Naive B cell (primary cell): ENCODE measurements around the gene FBXO38. TPM values are rescaled to one million over a fixed set of nuclear protein-coding genes. Genes with fewer than 3 reads are reported as not detected.
A peak's percentile ranks its signal among the peaks of the same experiment; 100 is the strongest.

Experiments
- ATAC-seq, 2 donors: fragments of 150-1000 bp; cut with Tn5 transposase; 2 replicates each; pipeline ENCODE4 v1.10.0; 2021; ENCODE audit warnings: low read depth in 2 of 2, mild to moderate bottlenecking in 2 of 2, moderate library complexity in 2 of 2
- DNase-seq: peaks from one replicate; pipeline ENCODE4 v3.0.0; 2022
- H3K27ac Mint-ChIP-seq, 6 donors: one replicate each; pipeline ENCODE4 v1.8.0; 2020 to 2022; ENCODE audit warnings: mild to moderate bottlenecking in 6 of 6, mixed read lengths in 6 of 6, moderate library complexity in 5 of 6, inconsistent platforms in 2 of 6
- H3K27me3 Mint-ChIP-seq, 3 donors: one replicate each; pipeline ENCODE4 v1.8.0; 2021 to 2022; ENCODE audit warnings: mixed read lengths in 3 of 3, mild to moderate bottlenecking in 1 of 3
- H3K36me3 Mint-ChIP-seq, 2 donors: one replicate each; pipeline ENCODE4 v1.8.0; 2020 to 2022; ENCODE audit warnings: mixed read lengths in 2 of 2, inconsistent platforms in 1 of 2, mild to moderate bottlenecking in 1 of 2
- H3K4me1 Mint-ChIP-seq, 3 donors: one replicate each; pipeline ENCODE4 v1.8.0; 2020 to 2022; ENCODE audit warnings: mixed read lengths in 3 of 3, inconsistent platforms in 1 of 3, mild to moderate bottlenecking in 1 of 3, moderate library complexity in 1 of 3
- H3K4me3 Mint-ChIP-seq, 8 donors: one replicate each; pipeline ENCODE4 v1.8.0; 2020 to 2022; ENCODE audit warnings: mild to moderate bottlenecking in 8 of 8, mixed read lengths in 8 of 8, moderate library complexity in 8 of 8, inconsistent platforms in 2 of 8
- H3K9me3 Mint-ChIP-seq, 7 donors: one replicate each; pipeline ENCODE4 v1.8.0; 2020 to 2022; ENCODE audit warnings: mixed read lengths in 7 of 7, mild to moderate bottlenecking in 5 of 7, inconsistent platforms in 2 of 7, moderate library complexity in 1 of 7
- polyA plus RNA-seq, 6 donors: library from polyadenylated mRNA; unstranded; fragments of 300-500 nt; fragmentation: Illumina TruSeq; gene quantifications; one replicate each; pipeline ENCODE4 v1.2.3, GENCODE V29; 2021; ENCODE audit warnings: low read depth in 6 of 6

The FBXO38 gene
- polyA plus RNA-seq, 6 donors from 2014 or later = 6.6 to 22.8 (median 19.2) TPM

DNA sequence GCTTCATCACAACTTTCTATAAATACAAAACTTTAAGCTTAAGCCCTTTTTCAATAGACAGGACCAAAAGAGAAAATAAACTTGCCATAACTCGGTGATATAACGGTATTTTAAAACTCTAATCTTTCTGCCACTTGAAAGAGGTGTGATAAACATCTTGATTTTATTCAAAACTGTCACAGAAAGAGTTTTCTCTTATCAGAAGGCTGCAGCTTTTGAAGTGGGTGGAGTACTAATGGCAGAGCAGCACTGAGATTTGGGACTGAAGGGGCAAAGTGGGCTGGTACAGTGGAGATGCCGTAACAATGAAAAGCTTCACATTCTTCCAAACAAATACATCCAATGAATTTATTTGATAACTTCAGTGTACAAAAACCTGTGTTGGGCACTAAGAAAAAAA is 92.5 kb downstream of the FBXO38 start:
- DNase-seq = no peak
- Mint-ChIP-seq H3K36me3 (no peaks in the 10 kb centered on the region), H3K4me1 (no peaks in the 10 kb centered on the region), H3K9me3 (no peaks in the 10 kb centered on the region), H3K27me3 (peaks cover 15 to 33% (median 28%) of the 10 kb centered on the region in 3 donors), H3K4me3 (no peak overlapping the region), H3K27ac (no peak overlapping the region)
- no peak for ATAC-seq

DNA sequence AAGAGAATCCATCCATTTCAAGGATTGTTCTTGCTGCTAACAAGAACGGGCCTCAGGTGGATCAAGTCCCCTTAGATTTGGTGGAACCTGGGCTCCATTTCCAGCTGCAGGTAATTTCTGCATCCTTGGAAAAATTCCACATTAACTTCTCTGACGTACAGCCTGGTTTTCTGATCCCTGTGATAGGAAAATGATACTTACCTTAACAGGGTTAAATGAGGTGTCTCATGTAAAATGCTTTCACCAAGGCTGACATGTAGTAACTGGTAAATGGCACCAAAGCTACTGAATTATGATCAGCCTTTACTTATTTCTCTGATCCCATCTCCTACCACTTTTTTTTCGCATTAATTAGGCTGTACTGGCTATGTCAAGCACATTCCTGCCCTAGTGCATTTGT is 93.7 kb downstream of the FBXO38 start:
- no peak overlapping the region for H3K4me3 Mint-ChIP-seq
- no peaks in the 10 kb centered on the region for H3K9me3 Mint-ChIP-seq
- DNase-seq (no peak), ATAC-seq (no peak)
- H3K27me3 Mint-ChIP-seq = peaks cover 17 to 37% (median 31%) of the 10 kb centered on the region in 3 donors
- no peaks in the 10 kb centered on the region for H3K36me3 Mint-ChIP-seq
- H3K27ac Mint-ChIP-seq = no peak overlapping the region
- H3K4me1 Mint-ChIP-seq = peaks cover 0 to 2% (median 0%) of the 10 kb centered on the region in 3 donors

DNA sequence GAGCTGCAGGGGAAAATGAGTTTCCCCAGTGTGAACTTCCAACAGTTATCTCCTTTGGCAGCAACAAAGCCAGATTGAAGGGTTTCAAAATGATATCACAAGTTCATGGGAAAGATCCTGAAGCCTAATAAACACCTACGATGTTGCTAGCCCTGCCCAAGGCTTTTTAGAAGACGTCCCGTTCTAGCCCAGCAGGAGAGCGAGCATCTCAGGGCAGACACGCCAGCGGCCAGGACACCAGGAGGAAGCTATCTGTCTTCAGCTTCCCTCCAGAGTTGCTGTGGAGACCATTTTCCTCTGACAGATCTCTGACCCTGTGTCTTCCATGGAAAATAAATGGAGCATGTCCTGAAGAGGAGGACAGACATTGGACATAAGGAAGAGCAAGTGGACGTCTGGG is 98.4 kb downstream of the FBXO38 start:
- peaks cover 3 to 8% (median 3%) of the 10 kb centered on the region in 3 donors for H3K4me1 Mint-ChIP-seq
- no peak overlapping the region for H3K27ac Mint-ChIP-seq
- peaks cover 36 to 55% (median 38%) of the 10 kb centered on the region in 3 donors for H3K27me3 Mint-ChIP-seq
- DNase-seq (no peak), ATAC-seq (no peak)
- no peaks in the 10 kb centered on the region for H3K36me3 Mint-ChIP-seq
- peaks cover 0 to 3% (median 0%) of the 10 kb centered on the region in 7 donors for H3K9me3 Mint-ChIP-seq
- H3K4me3 Mint-ChIP-seq = no peak overlapping the region

DNA sequence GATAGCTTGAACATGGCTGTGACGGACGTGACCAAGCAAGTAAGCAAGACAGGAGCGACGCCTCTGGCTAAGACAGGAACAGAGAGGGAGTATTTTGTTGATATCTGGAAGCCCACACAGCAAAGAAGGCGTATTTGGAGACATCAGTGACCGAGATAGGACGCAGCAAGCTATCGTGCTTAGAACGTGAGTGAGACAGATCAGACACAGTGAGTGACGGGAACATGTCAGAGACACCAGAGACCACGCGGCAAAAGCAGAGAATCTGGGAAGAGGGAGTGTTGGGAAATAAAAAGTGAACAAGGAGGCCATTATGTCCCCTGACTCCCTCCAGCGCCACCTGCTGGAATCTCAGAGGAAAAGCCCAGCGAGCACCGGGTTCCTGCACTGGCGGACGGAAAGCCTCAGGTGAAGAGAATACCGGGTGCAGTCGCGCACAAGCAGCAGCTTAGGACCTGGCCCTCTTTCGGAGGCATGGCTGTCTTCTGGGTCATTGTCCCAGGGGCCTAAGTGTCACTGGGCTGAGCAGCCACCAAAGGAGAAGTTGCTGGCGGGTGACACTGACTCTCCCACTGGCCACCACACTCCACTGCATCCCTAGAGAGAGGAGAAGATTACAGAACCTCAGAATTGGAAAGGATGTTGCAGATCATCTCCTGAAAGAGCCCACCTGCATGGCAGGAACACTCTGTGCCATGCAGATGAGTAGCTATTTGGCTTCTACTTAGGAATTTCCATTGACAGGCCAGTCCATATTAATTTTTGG is 99.1 kb downstream of the FBXO38 start:
- H3K27me3 Mint-ChIP-seq = peaks cover 36 to 56% (median 40%) of the 10 kb centered on the region in 3 donors
- ATAC-seq (no peak), DNase-seq (peak; percentile 9)
- no peaks in the 10 kb centered on the region for H3K36me3 Mint-ChIP-seq
- H3K4me1 Mint-ChIP-seq = peaks cover 3 to 8% (median 3%) of the 10 kb centered on the region in 3 donors
- peak overlapping the region in 1 of 6 donors; percentile 36 for H3K27ac Mint-ChIP-seq
- peaks cover 0 to 3% (median 0%) of the 10 kb centered on the region in 7 donors for H3K9me3 Mint-ChIP-seq
- H3K4me3 Mint-ChIP-seq = peak overlapping the region in 1 of 8 donors; percentile 69

DNA sequence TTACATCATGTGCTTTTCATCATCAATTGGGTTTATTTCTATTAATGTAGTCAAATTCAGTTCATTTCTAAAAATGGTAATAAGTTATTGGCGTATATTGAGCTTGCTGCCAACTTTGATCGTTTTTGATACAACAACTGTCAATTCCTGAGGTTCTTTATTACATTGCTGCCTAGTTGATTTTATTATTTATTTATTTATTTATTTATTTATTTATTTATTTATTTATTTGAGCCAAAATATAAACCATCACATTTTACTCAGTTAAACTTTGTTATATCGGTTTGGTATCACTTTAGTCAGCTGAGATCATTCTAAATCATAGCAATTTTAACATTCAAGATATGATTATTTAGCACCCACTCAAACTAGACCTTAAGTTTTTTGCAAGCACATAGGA is 100.0 kb downstream of the FBXO38 start:
- peaks cover 3 to 8% (median 3%) of the 10 kb centered on the region in 3 donors for H3K4me1 Mint-ChIP-seq
- no peak for ATAC-seq
- no peaks in the 10 kb centered on the region for H3K36me3 Mint-ChIP-seq
- no peak for DNase-seq
- H3K9me3 Mint-ChIP-seq = peaks cover 0 to 3% (median 0%) of the 10 kb centered on the region in 7 donors
- H3K27ac Mint-ChIP-seq = no peak overlapping the region
- H3K27me3 Mint-ChIP-seq = peaks cover 33 to 50% (median 36%) of the 10 kb centered on the region in 3 donors
- H3K4me3 Mint-ChIP-seq = no peak overlapping the region

DNA sequence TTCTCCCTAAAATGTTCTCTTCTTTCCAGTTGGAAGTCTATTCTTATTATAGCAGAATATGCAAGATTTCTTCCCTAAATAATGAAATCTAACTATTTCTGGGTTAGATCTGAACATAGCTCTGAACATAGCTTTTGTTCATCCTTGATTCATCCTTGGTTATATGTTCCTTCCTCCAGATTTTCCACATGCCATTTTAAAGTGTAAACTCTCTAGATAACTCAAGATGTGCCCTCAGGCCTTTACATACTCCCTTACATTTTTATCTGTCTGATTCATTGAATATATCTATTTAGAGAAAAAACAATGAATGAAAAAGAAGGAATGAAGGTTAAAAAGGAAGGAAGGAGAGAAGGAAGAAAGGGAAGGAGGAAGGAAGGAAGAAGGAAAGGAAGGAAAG is 100.9 kb downstream of the FBXO38 start:
- H3K9me3 Mint-ChIP-seq = peaks cover 0 to 3% (median 0%) of the 10 kb centered on the region in 7 donors
- peaks cover 3 to 8% (median 3%) of the 10 kb centered on the region in 3 donors for H3K4me1 Mint-ChIP-seq
- H3K27ac Mint-ChIP-seq = no peak overlapping the region
- H3K36me3 Mint-ChIP-seq = no peaks in the 10 kb centered on the region
- DNase-seq = no peak
- H3K4me3 Mint-ChIP-seq = no peak overlapping the region
- H3K27me3 Mint-ChIP-seq = peaks cover 33 to 58% (median 36%) of the 10 kb centered on the region in 3 donors
- no peak for ATAC-seq

DNA sequence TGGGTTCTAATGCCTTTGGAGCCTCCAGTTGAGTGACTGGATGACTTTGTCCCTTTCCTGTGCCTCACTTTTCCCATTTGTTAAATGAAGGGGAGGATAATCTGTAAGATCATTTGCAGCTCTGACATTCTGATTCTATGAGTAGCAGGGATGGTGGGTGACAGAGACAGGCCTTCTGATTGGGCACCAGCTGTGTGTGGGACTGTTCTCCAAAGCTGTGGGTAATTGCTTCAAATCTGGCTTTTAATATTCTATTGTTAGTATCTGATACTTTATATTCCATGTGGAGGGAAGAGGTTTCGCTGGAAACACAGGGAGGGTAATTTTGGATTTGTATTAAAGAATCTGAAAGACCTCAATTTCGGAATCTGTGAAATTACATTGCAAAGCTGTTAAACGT is 102.7 kb downstream of the FBXO38 start:
- ATAC-seq (no peak), DNase-seq (no peak)
- peaks cover 42 to 58% (median 45%) of the 10 kb centered on the region in 3 donors for H3K27me3 Mint-ChIP-seq
- H3K4me1 Mint-ChIP-seq = peaks cover 3 to 8% (median 3%) of the 10 kb centered on the region in 3 donors
- no peak overlapping the region for H3K4me3 Mint-ChIP-seq
- no peaks in the 10 kb centered on the region for H3K36me3 Mint-ChIP-seq
- H3K27ac Mint-ChIP-seq = no peak overlapping the region
- peaks cover 0 to 3% (median 0%) of the 10 kb centered on the region in 7 donors for H3K9me3 Mint-ChIP-seq

DNA sequence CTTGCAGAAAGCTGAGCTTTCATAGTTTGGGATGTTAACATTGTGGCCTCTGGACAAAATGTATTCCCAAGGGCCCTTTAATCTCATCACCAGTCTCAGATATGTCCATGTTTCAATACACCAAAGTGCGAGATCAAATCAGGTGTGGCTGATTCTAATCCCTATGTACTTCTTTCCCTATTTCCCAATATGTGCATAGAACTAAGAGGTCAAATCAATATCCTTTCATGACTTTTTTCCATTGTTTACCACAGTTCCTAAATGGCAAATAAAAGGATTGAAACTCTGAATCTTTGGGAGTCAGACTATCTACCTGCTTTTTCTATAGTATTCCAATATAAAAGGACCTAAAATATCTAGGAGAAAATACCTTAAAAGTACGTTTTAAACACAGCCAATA is 105.0 kb downstream of the FBXO38 start:
- no peaks in the 10 kb centered on the region for H3K4me1 Mint-ChIP-seq
- H3K27ac Mint-ChIP-seq = no peak overlapping the region
- no peaks in the 10 kb centered on the region for H3K36me3 Mint-ChIP-seq
- ATAC-seq (no peak), DNase-seq (no peak)
- no peak overlapping the region for H3K4me3 Mint-ChIP-seq
- peaks cover 34 to 40% (median 34%) of the 10 kb centered on the region in 3 donors for H3K27me3 Mint-ChIP-seq
- no peaks in the 10 kb centered on the region for H3K9me3 Mint-ChIP-seq

DNA sequence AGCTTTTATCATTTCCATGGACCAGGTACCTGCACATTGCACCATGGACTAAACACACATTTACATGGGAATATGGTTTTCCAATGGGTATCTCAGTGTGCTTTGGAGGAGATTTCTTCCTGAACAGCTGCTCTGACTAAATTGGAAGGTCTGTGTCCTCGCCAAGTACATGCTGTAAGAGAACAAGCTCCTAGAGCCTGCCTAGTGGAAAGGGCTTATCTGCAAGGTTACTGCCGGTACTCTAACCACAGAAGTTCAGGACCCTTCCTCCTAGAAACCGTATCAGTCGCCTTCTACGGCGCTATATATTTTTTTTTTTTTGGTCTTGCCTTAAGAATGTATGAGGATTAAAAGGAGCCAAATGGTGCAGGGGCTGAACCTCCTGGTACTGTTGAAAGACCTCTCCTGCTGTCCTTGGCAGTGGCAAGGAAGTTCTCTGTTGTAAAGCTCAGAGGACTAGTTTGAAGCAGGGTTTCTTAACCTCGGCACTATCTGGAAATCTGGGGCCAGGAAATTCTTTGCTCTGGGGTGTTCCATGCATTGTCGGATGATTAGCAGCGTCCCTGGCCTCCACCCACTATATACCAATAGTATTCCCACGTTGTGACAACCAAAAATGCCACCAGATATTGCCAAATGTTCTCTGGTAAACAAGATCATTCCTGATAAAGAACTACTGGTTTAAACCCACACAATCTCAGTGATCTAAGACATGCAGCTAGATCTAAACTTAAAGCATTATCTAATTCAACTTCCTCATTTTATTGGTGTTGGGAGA is 107.4 kb downstream of the FBXO38 start:
- no peak overlapping the region for H3K27ac Mint-ChIP-seq
- no peak for ATAC-seq
- H3K27me3 Mint-ChIP-seq = peaks cover 24 to 27% (median 25%) of the 10 kb centered on the region in 3 donors
- no peak for DNase-seq
- no peaks in the 10 kb centered on the region for H3K36me3 Mint-ChIP-seq
- H3K9me3 Mint-ChIP-seq = peaks cover 0 to 2% (median 0%) of the 10 kb centered on the region in 7 donors
- no peak overlapping the region for H3K4me3 Mint-ChIP-seq
- H3K4me1 Mint-ChIP-seq = no peaks in the 10 kb centered on the region

DNA sequence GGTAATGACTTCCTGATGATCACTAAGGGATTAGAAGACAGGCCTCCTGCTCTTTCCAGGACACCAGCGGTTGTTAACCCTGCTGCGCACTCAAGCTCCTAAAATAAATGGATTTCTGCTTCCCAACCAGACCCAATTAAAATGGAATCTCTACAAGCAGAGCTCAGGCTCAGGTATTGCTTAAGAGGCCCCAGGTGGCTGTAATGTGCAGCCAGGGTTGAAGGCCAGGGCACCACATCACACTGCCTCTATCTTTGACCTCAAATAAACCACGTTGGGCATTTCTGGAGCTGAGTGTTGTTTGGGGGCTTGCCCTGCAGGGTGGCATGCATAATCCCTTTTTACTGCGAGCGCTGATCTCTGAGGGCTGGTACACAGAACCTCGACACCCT is 108.0 kb downstream of the FBXO38 start:
- H3K27me3 Mint-ChIP-seq = peaks cover 21 to 24% (median 21%) of the 10 kb centered on the region in 3 donors
- H3K36me3 Mint-ChIP-seq = no peaks in the 10 kb centered on the region
- ATAC-seq (no peak), DNase-seq (no peak)
- peaks cover 0 to 2% (median 0%) of the 10 kb centered on the region in 7 donors for H3K9me3 Mint-ChIP-seq
- H3K4me3 Mint-ChIP-seq = no peak overlapping the region
- H3K4me1 Mint-ChIP-seq = no peaks in the 10 kb centered on the region
- H3K27ac Mint-ChIP-seq = no peak overlapping the region

DNA sequence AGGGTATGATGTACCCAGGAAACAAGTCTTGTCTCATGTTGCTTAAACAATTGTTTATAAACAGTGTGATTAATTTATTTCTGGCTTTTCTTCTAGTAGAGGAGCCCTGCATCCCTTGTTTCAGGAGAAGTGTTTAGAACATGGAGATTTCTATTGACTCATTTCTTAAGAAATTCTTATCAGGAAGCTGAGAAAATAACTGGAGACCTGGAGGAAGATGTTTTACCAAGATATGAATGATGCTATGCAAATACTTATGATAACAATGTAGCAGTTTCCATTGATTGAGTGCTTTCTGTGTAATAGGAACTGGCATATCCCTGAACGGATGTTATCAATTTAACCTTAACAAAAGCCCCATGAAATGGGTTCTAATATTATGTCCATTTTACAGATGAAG is 108.6 kb downstream of the FBXO38 start:
- H3K4me1 Mint-ChIP-seq = no peaks in the 10 kb centered on the region

More for the DNA sequence above, 108.6 kb downstream of the FBXO38 start:
- Mint-ChIP-seq H3K4me3 (no peak overlapping the region), H3K27ac (no peak overlapping the region), H3K36me3 (no peaks in the 10 kb centered on the region), H3K27me3 (peaks cover 15 to 21% (median 18%) of the 10 kb centered on the region in 3 donors), H3K9me3 (peaks cover 0 to 2% (median 0%) of the 10 kb centered on the region in 7 donors)
- DNase-seq (no peak), ATAC-seq (no peak)
